ENCODE results near the gene PLSCR1. TPM values are rescaled to one million over a fixed set of nuclear protein-coding genes. Genes with fewer than 3 reads are reported as not detected.
"Not testable (repeated sequence)": the region's sequence is repeated elsewhere in the genome, so short reads cannot be mapped to it uniquely, and the experiment has no call there.

Gene PLSCR1
- total RNA-seq, 2 experiments from 2014 or later = 23.3 to 28.8 TPM

DNA sequence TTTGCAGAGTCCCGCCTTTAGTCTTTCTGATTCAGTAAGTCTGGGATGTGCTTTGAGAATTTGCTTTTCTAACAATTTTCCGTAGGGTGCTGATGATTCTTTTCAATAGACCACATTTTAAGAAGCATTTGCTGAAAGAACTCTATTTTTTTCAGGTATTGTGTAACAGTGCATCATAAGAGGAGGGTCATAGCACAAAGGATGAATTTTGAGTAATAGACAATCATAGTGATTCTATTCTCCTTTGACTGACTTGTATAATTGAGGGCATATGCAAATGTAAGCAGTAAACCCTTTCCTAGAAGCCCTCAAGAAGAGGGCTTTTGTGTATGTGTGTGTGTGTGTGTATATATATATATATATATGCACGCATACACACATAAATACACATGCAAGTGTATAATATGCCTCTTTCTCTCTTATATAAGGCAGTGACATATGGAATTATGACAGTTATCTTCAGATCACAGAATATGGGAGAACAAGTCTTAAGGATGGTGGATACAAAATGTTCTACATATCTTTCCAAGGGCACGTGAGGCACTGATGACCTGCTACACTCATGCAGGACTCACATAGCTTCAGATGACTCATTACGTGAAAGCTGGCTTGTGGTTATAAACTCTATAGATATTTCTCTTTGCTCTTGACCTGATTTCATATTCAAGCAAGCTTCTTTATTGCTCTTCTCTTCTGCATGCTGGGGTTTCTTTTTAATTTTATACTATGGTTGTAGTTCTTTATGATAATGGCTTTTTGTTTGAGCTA, 6.5 kb upstream of the PLSCR1 start:
- ChIA-PET POLR2A (no interaction called here), CTCF (no interaction called here)

DNA sequence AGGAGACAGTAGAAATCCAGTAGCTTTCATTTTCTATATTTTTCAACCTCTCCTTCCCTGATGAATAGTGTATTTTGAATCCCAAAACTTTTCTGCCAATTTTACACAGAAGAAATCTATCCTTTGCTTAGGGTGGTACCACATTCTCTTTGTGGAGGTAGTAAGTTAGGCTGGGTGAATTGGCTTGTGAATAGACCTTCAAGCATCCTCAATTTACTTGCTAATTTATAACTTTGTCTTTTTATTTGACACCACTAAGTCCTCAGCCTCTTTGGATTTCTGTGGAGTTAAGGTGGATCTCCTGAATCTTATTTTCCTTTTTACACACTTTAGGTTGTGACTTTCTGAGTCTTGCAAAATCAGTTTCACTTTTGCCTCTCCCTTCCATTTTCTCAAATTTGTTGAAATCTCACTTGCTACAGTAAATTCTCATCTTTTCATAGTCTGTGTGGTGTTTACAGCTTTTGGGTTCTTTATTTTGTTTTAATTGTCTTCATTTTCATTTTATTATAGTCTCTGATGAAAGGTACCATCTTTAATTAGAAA, 5.7 kb upstream of the PLSCR1 start:
- ChIA-PET CTCF (no interaction called here), POLR2A (no interaction called here)

GRCh38 chr3:146547235-146547835, 2.9 kb upstream of the PLSCR1 start:
- CTCF ChIA-PET = no interaction called here
- POLR2A ChIA-PET = no interaction called here

DNA sequence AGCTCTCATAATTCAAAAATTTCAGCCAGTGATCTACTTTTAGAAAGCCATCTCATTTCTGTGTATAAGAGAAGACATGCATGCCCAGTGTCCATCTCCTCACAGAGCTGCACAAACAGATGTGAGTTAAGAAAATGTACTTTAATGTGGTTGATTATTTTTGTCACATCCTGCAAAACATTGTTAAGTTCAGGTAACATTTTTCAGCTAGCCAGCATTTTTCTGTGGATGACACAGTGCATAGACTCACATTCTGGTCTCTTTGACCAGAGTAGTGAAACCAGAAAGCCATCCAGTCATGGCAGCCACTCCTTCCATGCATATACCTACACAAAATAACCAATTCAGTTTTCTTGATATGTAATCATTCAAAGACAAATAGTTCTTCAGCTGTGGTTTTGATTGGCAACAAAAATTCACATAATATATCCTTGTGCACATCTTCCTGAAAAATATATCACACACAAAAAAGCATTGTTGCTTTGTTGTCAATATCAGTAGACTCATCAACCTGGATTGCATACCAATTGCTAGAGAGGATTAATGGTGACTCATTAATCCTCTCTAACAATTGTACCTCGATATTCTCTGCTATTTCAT, 2.1 kb upstream of the PLSCR1 start:
- CTCF ChIA-PET = no interaction called here
- POLR2A ChIA-PET = no interaction called here

GRCh38 chr3:146544929-146545528, 622 bp upstream of the PLSCR1 start:
- CTCF ChIA-PET = no interaction called here
- POLR2A ChIA-PET = interaction anchor here (0.7 to 1.0 kb wide), 2 partner anchors 40 to 84 kb away, joined by 3 read pairs; no protein-coding TSS in a partner anchor

DNA sequence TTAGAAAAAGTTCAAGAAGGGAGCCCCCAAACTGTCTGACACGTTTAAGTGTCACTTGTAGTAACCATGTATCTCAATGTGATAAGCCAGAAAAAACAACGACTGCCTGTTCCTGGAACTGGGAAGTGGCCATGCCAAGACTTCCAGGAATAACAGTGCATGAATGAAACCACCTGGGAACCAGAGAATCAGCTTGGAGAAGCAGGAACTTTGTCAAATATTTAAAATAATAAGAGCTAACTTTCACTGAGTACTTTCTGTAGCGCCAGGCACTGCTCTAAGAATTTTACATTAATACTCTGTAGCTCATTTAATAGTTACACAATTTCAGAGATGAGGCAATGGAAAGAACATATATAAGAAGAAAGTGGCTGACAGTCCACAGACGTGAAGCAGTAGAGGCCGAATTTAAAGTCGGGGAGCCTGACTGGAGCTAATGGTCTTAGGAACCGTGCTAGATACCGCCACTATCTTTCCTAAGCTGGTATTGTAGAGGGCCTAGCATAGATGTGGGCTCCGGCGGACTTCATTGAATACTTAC, 876 bp downstream of the PLSCR1 start:
- CTCF ChIA-PET = interaction anchor here (0.8 kb wide), 1 partner anchor 11 kb away, joined by 3 read pairs; no protein-coding TSS in a partner anchor
- POLR2A ChIA-PET = no interaction called here

- POLR2A ChIA-PET = no interaction called here
These were observed 1.4 kb downstream of the PLSCR1 start for GRCh38 chr3:146542978-146543377.

GRCh38 chr3:146542179-146542578, 2.2 kb downstream of the PLSCR1 start:
- CTCF ChIA-PET = no interaction called here
- POLR2A ChIA-PET = no interaction called here

More at GRCh38 chr3:146542978-146543377, 1.4 kb downstream of the PLSCR1 start:
- CTCF ChIA-PET = no interaction called here

DNA sequence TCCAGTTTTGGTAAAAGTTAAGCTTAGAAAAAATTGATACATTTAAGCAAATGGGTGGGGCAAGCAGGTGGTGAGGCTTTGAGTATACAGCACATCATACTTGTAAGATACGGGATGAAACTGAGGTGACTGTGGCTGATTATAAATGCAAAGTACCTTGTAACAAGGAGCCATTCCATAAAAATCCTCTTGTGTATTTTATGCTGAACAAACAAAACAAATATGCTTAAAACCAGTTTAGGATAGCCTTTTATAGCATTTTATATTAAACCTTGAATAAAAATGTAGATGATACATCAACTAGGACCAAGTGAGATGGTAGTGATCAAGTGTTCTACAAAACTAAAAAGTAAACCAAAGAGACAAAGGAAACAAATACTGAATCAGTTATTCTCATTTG, 3.4 kb downstream of the PLSCR1 start:
- CTCF ChIA-PET = no interaction called here
- POLR2A ChIA-PET = no interaction called here

- POLR2A ChIA-PET = no interaction called here
- CTCF ChIA-PET = interaction anchor here (0.6 kb wide), 1 partner anchor 12 kb away, joined by 3 read pairs; no protein-coding TSS in a partner anchor
These were observed 4.2 kb downstream of the PLSCR1 start for GRCh38 chr3:146540236-146540635.

DNA sequence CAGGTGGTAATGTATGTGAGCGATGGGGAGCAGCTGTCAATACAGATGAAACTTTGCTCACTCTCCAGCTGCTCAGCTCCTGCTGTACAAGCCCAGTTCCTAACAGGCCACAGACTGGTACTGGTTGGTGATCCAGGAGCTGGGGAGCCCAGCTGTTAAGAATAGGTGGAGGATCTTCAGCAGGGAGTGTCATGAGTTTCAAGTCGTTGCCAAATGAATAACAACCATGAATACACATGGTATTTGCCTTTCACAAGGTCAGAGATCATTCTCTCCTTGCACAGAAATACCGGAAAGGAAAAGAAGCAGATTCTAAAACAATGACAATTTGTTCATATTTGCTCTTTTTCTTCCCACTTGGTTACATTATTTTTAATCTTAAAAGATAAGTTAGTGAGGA, 5.1 kb downstream of the PLSCR1 start:
- ChIA-PET CTCF (interaction anchor here (0.9 kb wide), 1 partner anchor 10 kb away, joined by 5 read pairs; no protein-coding TSS in a partner anchor), POLR2A (no interaction called here)

DNA sequence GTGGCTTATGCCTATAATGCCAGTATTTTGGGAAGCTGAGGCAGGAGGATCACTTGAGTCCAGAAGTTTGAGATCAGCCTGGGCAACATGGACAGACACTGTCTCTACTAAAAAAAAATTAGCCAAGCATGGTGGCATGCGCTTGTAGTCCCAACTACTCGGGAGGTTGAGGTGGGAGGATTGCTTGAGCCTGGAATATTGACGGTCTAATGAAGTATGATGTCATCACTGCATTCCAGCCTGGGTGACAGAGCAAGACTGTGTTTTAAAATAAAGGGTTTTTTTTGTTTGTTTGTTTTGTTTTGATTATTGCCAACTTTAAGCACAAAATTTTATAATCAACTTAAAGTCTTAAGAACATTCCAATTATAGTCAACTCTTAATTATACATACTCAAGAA, 6.8 kb downstream of the PLSCR1 start:
- CTCF ChIA-PET = no interaction called here
- POLR2A ChIA-PET = no interaction called here

- ChIA-PET POLR2A (no interaction called here), CTCF (no interaction called here)
These were observed 7.7 kb downstream of the PLSCR1 start for GRCh38 chr3:146536681-146537080.

GRCh38 chr3:146532406-146532805, 12.0 kb downstream of the PLSCR1 start:
- ChIA-PET CTCF (no interaction called here), POLR2A (no interaction called here)

DNA sequence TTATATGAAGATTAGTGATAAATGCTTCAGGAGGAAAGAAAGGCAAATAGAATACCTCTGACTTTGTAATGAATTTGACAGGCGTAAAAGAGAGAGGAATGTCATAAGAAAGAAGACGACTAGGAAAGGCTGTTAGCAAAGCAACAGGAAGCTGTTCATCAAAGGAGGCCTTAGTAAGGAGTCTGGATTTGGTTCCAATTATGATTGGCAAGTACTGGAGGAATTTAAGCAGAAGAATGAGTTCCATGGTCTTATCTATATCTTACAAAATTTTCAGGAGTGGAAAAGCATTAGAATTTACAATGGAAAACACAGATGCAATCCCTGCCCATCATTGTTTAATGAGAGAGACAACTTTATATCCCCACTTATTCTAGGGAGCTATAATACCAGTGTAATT, 13.8 kb downstream of the PLSCR1 start:
- POLR2A ChIA-PET = no interaction called here
- CTCF ChIA-PET = no interaction called here

DNA sequence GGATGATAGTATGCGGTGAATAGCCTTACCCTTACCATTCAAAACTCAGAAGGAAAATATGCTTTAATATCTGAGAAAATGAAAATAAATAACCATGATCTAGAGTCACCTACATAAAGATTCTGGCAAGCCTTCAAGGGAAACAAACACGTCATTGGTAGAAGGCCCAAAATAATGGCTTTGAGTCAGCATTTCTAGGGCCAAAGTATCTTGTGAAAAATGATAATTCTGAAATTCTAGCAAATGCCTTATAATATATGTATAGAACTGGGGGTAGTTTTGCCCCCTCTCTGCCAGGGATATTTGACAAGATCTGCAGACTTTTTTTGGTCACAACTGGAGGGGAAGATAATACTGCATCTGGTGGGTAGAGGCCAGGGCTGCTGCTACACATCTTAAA, 15.4 kb downstream of the PLSCR1 start:
- ChIA-PET POLR2A (no interaction called here), CTCF (no interaction called here)

DNA sequence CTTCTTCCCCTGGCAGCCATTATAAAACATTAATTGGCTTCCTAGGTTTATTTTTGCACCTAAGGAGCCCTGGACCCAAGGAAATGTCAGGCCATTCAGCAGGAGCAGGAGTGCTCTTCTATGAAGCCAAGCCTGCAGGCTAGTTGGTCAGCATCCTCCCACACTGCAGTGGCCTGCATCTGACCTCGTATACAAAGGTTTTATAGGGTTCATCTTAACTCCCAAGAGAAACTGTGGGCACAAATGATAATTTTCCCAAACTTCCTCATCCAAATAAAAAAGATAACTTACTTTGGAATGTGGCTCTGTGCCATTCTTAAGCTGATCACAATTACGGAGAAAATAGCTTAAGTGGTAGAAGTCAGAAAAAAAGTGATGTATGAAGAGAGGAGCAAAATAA, 19.4 kb downstream of the PLSCR1 start:
- ChIA-PET POLR2A (no interaction called here), CTCF (no interaction called here)

- CTCF ChIA-PET = no interaction called here
- POLR2A ChIA-PET = no interaction called here
These were observed 20.9 kb downstream of the PLSCR1 start for GRCh38 chr3:146523531-146523930.

- CTCF ChIA-PET = not testable (repeated sequence)
These were observed 21.9 kb downstream of the PLSCR1 start for GRCh38 chr3:146522174-146523158.

More at GRCh38 chr3:146522174-146523158, 21.9 kb downstream of the PLSCR1 start:
- POLR2A ChIA-PET = not testable (repeated sequence)
